Brain microvascular endothelial cell (primary cell): Measurements from ENCODE around the gene PRKG1.

ENCODE experiments used
- DNase-seq: peaks from one replicate; pipeline ENCODE4 v3.0.0-alpha.2; 2020
- H3K27ac ChIP-seq: fragments of 250-450 bp; sonication (Bioruptor Pico); 2 replicates; pipeline ENCODE4 v1.5.1; 2020; ENCODE audit warnings: mild to moderate bottlenecking, moderate library complexity
- H3K27me3 ChIP-seq: fragments of 250-450 bp; sonication (Bioruptor Pico); replicated peaks from 2 replicates; pipeline ENCODE4 v1.5.1; 2020; ENCODE audit warnings: mild to moderate bottlenecking
- H3K36me3 ChIP-seq: fragments of 250-450 bp; sonication (Bioruptor Pico); replicated peaks from 2 replicates; pipeline ENCODE4 v1.5.1; 2020; ENCODE audit warnings: mild to moderate bottlenecking
- H3K4me3 ChIP-seq: 2 replicates; pipeline ENCODE4 v1.5.1; 2011; ENCODE audit warnings: low read depth, mild to moderate bottlenecking, control low read depth, low read length, moderate library complexity
- in situ Hi-C: cut with HindIII; loops from 2 replicates; pipeline ENCODE4 v1.10.0; 2017; ENCODE audit warnings: low sequenced_read_pairs, low pct_ligation_motif_present
- TF ChIP-seq, protein P1 (sequence below): IDR thresholded peaks from 2 replicates; pipeline ENCODE4 v1.5.1; 2011; ENCODE audit warnings: low read depth, mild to moderate bottlenecking, moderate library complexity, low read length, control low read depth, inconsistent platforms; ENCODE audit errors: missing control alignments

PRKG1 gene

DNA sequence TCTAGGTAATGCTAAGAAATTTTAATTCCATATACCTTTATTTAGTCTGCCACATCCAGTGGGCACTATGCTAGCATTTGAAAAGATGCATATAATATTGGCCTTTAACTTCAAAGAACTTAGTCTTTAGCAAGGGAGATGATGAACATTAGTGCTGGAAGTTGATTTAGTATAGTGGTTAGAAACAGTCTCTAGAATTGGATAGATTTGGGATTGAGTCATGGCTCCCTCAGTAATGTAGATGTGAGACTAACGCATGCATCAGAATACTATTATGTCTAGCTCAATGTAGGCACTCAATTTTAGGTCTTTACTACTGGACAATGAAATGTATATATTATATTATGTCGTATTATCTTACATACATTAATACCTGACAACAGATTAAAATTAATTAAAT is 1245.6 kb downstream of the PRKG1 start:
- in situ Hi-C loops = loop anchor here (25.0 kb wide), 1 partner anchor 242 kb away; no protein-coding TSS in a partner anchor
- H3K4me3 ChIP-seq = no peak overlapping the region
- TF ChIP-seq, protein P1, sequence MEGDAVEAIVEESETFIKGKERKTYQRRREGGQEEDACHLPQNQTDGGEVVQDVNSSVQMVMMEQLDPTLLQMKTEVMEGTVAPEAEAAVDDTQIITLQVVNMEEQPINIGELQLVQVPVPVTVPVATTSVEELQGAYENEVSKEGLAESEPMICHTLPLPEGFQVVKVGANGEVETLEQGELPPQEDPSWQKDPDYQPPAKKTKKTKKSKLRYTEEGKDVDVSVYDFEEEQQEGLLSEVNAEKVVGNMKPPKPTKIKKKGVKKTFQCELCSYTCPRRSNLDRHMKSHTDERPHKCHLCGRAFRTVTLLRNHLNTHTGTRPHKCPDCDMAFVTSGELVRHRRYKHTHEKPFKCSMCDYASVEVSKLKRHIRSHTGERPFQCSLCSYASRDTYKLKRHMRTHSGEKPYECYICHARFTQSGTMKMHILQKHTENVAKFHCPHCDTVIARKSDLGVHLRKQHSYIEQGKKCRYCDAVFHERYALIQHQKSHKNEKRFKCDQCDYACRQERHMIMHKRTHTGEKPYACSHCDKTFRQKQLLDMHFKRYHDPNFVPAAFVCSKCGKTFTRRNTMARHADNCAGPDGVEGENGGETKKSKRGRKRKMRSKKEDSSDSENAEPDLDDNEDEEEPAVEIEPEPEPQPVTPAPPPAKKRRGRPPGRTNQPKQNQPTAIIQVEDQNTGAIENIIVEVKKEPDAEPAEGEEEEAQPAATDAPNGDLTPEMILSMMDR = no peak
- no peak for DNase-seq
- peaks cover 3% of the 10 kb centered on the region for H3K36me3 ChIP-seq
- H3K27me3 ChIP-seq = no peaks in the 10 kb centered on the region
- peak overlapping the region; percentile 54 for H3K27ac ChIP-seq

DNA sequence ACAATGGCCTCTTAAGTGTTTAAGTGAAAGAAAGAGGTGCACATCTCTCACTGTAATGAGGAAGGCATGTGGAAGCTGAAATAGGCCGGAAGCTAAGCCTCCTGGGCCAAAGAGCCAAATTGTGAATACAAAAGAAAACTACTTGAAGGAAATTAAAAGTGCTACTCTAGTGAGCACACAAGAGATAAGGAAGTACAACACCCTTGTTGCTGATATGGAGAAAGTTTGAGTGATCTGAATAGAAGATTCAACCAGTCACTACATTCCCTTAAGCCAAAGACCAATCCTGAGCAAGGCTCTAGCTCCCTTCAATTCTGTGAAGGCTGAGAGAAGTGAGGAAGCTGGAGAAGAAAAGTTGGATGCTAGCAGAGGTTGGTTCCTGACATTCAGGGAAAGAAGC is 1248.0 kb downstream of the PRKG1 start:
- TF ChIP-seq, protein P1 = no peak
- Histone ChIP-seq H3K4me3 (no peak overlapping the region), H3K36me3 (no peaks in the 10 kb centered on the region), H3K27me3 (no peaks in the 10 kb centered on the region), H3K27ac (no peak overlapping the region)
- DNase-seq = no peak
- in situ Hi-C loops = loop anchor here (25.0 kb wide), 1 partner anchor 240 kb away; no protein-coding TSS in a partner anchor

DNA sequence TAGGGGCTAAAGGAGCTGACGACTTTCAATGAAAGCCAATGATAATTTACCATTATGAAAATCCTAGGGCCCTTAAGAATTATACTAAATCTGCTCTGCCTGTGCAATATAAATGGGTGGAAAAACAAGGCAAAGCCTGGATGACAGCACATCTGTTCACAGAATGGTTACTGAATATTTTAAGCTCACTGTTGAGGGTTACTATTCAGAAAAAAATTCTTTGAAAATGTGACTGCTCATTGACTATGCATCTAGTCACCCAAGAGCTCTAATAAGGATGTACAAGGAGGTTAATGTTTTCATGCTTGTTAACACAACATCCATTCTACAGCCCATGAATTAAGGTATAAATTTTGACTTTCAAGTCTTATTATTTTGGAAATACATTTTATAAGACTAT is 1248.6 kb downstream of the PRKG1 start:
- Histone ChIP-seq H3K4me3 (no peak overlapping the region), H3K27me3 (no peaks in the 10 kb centered on the region), H3K27ac (no peak overlapping the region), H3K36me3 (no peaks in the 10 kb centered on the region)
- TF ChIP-seq, protein P1 = no peak
- DNase-seq = no peak
- in situ Hi-C loops = loop anchor here (25.0 kb wide), 1 partner anchor 239 kb away; no protein-coding TSS in a partner anchor

DNA sequence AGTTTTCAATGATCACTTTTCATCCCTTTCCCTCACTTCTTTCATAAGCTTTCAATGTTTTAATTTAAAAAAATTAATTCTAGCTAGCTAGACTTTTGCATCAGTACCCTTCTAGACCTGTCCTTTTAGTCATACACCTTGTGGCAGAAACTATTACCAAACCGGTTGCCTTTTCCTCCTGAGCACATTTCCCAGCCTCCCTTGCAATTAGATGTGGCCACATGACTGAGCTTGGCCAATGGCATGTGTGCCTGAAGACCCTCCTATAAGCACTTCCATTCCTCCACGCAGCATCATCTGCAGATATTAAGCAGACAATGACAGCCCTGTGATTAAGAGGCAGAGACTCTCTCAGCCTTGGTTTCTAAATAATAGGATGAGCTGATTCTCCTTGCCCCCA is 1252.1 kb downstream of the PRKG1 start:
- no peaks in the 10 kb centered on the region for H3K27me3 ChIP-seq
- no peak for DNase-seq
- TF ChIP-seq, protein P1 = no peak
- no peak overlapping the region for H3K27ac ChIP-seq
- H3K36me3 ChIP-seq = no peaks in the 10 kb centered on the region
- in situ Hi-C loops = no loop called here
- no peak overlapping the region for H3K4me3 ChIP-seq

DNA sequence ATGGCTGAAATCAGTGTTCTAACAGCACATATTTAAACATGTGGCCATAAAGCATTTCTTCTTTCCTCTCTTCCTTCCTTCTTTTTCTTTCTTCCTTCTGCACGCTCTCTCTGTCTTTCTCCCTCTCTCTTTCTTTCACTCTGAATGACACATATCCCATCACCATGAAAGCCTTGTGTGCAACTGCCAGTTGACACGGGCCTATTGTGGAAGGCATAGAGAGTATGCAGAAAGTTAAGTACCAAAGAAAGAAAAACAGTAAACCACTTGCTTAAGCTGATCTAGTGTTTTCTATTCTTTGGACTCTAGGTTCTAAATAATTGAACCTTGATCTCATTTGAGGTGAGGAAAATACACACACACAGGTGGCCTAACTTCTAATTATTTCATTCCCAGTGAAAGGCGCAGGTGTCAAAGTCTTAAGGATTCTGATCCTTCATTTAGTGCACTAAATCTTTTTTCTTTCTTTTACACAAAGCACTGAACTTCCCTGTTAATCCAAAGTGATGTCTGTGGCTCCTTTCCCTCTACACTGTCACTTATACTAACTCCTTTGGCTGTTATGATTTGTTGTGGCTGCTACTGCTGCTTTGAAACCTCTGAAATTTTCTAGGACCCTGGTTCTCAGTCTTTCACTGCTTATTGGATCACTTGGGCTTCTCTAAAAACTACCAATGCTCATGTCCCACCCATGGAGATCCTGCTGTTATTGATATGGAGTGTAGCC is 1257.5 kb downstream of the PRKG1 start:
- TF ChIP-seq, protein P1 = no peak
- Histone ChIP-seq H3K36me3 (no peaks in the 10 kb centered on the region), H3K4me3 (no peak overlapping the region), H3K27me3 (no peaks in the 10 kb centered on the region), H3K27ac (no peak overlapping the region)
- DNase-seq = no peak
- in situ Hi-C loops = no loop called here

DNA sequence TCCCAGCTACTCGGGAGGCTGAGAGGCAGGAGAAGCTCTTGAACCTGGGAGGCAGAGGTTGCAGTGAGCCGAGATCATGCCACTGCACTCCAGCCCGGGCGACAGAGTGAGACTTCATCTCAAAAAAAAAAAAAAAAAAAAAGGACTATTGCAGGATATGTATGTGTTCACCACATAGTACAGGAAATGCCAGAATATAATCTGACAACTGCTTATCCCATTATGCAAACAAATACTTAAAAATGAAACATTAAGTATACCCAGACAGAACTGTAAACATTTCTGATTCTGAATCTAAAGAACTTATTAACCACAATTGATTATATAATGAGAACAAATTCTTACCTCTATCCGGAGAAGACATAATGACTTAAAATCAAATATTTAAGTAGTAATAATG is 1258.5 kb downstream of the PRKG1 start:
- Histone ChIP-seq H3K27ac (no peak overlapping the region), H3K4me3 (no peak overlapping the region), H3K36me3 (no peaks in the 10 kb centered on the region), H3K27me3 (no peaks in the 10 kb centered on the region)
- in situ Hi-C loops = no loop called here
- TF ChIP-seq, protein P1 = no peak
- DNase-seq = no peak
